Left kidney (tissue), 2 donors: ENCODE measurements around the gene PGAP3. TPM values are rescaled to one million over a fixed set of nuclear protein-coding genes. Genes with fewer than 3 reads are reported as not detected.

Experiments
- DNase-seq: peaks from one replicate; pipeline ENCODE4 v3.0.0-alpha.2; 2013
- polyA plus RNA-seq: library from polyadenylated mRNA; unstranded; fragments of 120-200 nt; gene quantifications from one replicate; pipeline ENCODE4 v1.2.1, GENCODE V29; 2013; ENCODE audit not compliant: insufficient read length

PGAP3 gene
- polyA plus RNA-seq, 1 donor, result 38.1 TPM

GRCh38 chr17:39639566-39640458, 48.0 kb downstream of the PGAP3 start:
- DNase-seq, result no peak

GRCh38 chr17:39639043-39639442, 48.8 kb downstream of the PGAP3 start:
- DNase-seq, result no peak

- no peak for DNase-seq
These were observed 49.5 kb downstream of the PGAP3 start for GRCh38 chr17:39638317-39638716.

GRCh38 chr17:39636927-39637736, 50.7 kb downstream of the PGAP3 start, which contains the start of gene STARD3:
STARD3 (plus strand) TSS chr17:39637144; CDS start chr17:39653532, 16,388 bp downstream.
- peak; percentile 86 for DNase-seq

GRCh38 chr17:39636587-39636926, 51.3 kb downstream of the PGAP3 start:
- DNase-seq, result no peak

- no peak for DNase-seq
These were observed 52.2 kb downstream of the PGAP3 start for GRCh38 chr17:39635614-39636176.

- DNase-seq, result no peak
These were observed 53.4 kb downstream of the PGAP3 start for GRCh38 chr17:39634384-39634871.

GRCh38 chr17:39633570-39634183, 54.2 kb downstream of the PGAP3 start:
- no peak for DNase-seq

- no peak for DNase-seq
These were observed 55.5 kb downstream of the PGAP3 start for GRCh38 chr17:39632153-39632941.

GRCh38 chr17:39631403-39631802, 56.5 kb downstream of the PGAP3 start:
- DNase-seq, result no peak

- DNase-seq, result no peak
These were observed 58.0 kb downstream of the PGAP3 start for GRCh38 chr17:39629898-39630297.

GRCh38 chr17:39629494-39629880, 58.4 kb downstream of the PGAP3 start:
- DNase-seq, result no peak

- DNase-seq, result no peak
These were observed 59.0 kb downstream of the PGAP3 start for GRCh38 chr17:39628655-39629493.

GRCh38 chr17:39627712-39628516, 59.9 kb downstream of the PGAP3 start:
- DNase-seq, result no peak

- DNase-seq, result no peak
These were observed 60.7 kb downstream of the PGAP3 start for GRCh38 chr17:39627047-39627711.

GRCh38 chr17:39626171-39627046, 61.4 kb downstream of the PGAP3 start, which contains the start of gene PPP1R1B:
PPP1R1B (plus strand) TSS chr17:39626952; CDS start chr17:39627393, 441 bp downstream.
- DNase-seq, result no peak

GRCh38 chr17:39625198-39625785, 62.6 kb downstream of the PGAP3 start:
- no peak for DNase-seq
